ENCODE measurements around the gene IFITM5.

DNA sequence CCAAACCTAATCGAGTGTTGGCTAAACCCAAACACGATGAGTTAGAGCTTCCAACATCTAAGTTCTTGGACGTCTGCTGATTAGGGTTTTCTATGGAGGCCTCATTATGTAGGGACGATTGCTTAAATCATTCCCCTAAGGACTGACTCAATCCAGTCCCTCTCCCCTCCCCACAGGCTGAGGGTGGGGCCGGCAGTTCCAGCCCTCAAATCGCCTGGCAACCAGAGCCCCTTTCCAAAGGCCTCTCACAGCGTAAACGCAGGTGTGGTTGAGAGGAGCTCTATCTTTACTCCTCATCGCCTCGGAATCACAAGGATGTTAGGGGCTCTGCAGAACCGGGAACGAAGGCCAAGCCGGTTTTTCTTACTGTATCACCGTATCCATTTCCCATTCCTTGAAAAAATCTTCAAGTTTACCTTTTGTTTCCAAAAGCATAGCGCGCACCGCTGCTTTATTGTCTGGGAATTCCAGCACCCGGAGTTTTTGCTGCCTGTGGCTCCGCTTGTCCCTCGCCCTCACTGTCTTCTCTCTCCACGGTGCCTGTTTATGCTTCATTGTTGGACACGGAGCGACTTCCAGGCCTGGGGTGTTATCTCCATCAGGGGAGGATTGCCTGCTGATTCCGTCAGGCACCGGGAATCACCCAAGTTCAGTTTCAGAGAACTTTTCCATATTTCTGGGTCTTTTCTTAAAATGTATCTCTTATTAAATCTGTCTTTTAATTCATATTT, 35.1 kb upstream of the IFITM5 start:
- TF ChIP-seq BRCA1 (IDR thresholded peaks at IDR 0.05; ENCODE audit: low read depth, low read length) (no peak), POLR2A (IDR thresholded peaks at IDR 0.05; ENCODE audit: control extremely low read depth in 1 of 2, low read depth in 2 of 2, low read length in 2 of 2) (peak in 1 of 2 experiments; percentile 70; a peak in 2 of 3 replicates), NRF1 (IDR thresholded peaks at IDR 0.05; ENCODE audit: low read depth, low read length) (no peak), CREB1 (IDR thresholded peaks at IDR 0.05) (no peak), SP2 (IDR thresholded peaks at IDR 0.05; ENCODE audit: low read length) (no peak), JUN (IDR thresholded peaks at IDR 0.05; ENCODE audit: low read depth, low read length) (no peak), SUZ12 (IDR thresholded peaks at IDR 0.05; ENCODE audit: low read length) (no peak)
- TF ChIP-seq, protein P1, sequence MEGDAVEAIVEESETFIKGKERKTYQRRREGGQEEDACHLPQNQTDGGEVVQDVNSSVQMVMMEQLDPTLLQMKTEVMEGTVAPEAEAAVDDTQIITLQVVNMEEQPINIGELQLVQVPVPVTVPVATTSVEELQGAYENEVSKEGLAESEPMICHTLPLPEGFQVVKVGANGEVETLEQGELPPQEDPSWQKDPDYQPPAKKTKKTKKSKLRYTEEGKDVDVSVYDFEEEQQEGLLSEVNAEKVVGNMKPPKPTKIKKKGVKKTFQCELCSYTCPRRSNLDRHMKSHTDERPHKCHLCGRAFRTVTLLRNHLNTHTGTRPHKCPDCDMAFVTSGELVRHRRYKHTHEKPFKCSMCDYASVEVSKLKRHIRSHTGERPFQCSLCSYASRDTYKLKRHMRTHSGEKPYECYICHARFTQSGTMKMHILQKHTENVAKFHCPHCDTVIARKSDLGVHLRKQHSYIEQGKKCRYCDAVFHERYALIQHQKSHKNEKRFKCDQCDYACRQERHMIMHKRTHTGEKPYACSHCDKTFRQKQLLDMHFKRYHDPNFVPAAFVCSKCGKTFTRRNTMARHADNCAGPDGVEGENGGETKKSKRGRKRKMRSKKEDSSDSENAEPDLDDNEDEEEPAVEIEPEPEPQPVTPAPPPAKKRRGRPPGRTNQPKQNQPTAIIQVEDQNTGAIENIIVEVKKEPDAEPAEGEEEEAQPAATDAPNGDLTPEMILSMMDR (IDR thresholded peaks at IDR 0.05; ENCODE audit: control extremely low read depth in 1 of 3, insufficient read depth in 1 of 3, low read depth in 1 of 3, low read length in 3 of 3) = no peak
